HG03039 (cell line): Measurements from ENCODE around the gene SP6.

Experiments used
- ATAC-seq: cut with Tn5 transposase; IDR thresholded peaks from one replicate; pipeline ENCODE4 v1.9.1; 2021; ENCODE audit warnings: mild to moderate bottlenecking, moderate library complexity; ENCODE audit not compliant: unreplicated experiment

Gene SP6

DNA sequence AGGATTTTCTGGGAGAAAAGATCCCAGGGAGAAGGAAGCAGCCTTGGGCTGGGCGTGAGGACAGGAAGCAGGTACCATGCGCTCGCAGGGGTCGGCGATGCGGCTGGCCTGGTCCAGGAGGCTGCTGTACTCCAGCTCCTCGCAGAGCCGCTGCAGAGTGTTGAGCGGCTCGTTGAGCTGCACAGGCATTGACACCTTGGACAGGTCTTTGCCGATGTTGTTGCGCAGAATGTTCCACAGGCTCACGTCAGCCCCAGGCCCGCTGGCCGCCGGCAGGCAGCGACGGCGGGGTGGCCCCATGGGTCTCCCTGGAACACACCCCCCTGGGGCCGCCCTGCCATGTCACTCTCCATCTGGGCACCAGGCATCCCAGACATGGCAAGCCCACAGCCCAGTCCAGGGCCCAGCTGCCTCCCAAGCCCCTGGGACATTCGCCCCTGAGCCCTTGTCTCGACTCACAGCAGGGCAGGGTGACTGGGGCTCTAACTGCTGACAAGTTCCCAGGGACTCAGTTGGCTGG lies 37.4 kb downstream of the SP6 start:
- no peak for ATAC-seq

DNA sequence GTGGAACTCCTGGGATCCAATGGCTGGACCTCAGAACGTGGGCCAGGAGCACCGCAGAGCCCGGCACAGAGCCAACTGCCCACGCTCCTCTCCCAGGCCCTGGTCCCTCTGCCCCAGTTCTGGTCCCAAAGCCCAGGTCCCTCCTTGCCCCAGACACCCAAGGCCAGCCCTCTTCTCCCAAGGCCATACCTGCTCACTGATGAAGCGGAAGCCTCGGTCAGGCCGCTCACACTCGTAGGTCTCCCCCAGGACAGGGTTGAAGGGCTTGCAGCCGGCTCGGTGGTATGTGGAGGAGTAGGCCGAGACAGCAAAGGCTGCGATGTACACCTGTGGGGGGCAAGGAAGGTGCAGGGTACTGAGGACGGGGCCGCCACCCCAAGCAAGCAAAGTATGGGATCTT lies 37.9 kb downstream of the SP6 start:
- ATAC-seq, result no peak

DNA sequence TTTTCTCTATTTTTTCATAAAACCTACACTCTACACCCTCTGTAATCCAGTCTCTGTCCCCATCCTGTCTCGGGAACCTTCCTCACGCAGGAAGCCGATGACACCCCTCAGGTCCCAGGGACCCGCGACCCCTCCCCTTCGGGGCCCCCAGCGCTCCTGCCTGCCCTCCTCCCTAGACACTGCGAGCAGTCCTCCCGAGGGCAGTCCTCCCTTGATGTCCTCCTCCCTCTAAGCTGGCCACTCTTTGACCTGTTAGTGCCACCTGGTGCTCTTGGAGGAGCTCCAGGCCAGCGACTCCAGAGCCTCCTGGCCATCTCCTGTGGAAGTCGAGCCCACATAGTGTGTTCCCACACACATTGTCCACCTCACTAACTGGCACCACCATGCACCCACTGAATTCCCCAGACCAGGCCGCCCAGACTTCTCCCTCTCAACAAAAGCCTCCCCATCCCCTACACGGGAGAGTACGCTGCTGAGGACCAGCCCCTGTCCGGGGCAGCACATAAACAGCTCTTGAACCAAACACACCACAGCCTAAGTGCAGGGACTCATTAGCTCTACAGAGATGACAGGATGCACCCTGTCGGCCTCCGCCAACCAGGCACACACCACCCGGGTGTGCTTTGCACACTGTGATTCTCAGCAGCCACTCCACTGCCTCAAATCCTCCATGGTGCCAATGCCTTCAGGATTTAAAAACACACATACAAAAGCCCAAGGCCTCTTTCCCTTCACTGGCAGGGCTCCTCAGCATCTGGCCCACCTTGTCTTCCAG lies 38.6 kb downstream of the SP6 start:
- no peak for ATAC-seq

DNA sequence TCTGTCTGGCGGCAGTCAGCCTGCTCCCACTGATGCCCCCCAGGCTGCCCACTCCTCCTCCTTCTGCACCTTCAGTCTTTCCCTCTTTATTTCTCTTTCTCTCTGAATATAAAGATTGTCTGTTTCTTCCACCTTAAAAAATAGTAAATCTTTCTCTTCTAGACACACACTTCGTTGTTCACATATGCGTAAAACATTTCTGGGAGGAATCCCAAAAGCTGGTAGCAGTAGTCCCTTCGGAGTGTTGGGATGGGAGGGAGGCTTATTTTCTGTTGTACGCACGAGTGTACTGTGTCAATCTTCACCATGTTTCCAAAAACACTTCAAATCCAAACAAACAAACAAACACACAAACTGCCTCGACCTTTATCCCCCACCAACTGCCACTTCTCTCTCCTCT lies 39.3 kb downstream of the SP6 start:
- no peak for ATAC-seq

DNA sequence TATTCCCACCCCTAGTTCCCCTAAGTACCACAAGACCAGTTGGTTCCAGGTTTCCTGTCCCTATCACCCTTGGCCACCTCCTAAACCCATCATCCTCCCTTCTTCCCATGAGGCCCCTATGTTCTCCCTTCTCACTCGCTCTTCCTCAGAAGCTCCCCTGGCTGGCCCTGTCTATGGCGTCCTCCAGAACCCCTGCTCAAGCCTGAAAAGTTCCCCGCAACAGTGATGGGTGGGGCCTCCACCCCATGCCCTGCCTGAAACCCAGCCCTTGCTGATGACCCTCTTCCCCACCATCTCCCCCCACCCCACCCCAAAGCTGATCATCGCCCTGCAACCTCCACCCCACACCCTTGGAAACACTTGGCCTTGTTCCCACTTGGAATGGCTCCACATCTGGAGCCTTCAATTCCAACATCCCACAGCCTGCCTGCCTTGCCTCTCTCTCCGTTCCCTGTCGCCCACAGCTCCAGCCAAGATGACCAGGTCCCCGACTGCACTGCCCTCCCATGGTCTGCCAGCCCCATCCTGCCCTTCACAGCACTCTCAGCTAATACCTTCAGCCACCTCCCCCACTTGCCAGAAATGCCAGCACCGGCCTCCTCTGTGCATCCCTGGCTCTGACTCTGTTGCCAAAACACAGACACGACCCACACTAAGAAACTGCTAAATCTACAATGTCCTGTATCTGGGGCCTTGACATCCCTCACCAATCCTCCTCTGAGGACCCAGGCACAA lies 39.9 kb downstream of the SP6 start:
- ATAC-seq, result no peak

DNA sequence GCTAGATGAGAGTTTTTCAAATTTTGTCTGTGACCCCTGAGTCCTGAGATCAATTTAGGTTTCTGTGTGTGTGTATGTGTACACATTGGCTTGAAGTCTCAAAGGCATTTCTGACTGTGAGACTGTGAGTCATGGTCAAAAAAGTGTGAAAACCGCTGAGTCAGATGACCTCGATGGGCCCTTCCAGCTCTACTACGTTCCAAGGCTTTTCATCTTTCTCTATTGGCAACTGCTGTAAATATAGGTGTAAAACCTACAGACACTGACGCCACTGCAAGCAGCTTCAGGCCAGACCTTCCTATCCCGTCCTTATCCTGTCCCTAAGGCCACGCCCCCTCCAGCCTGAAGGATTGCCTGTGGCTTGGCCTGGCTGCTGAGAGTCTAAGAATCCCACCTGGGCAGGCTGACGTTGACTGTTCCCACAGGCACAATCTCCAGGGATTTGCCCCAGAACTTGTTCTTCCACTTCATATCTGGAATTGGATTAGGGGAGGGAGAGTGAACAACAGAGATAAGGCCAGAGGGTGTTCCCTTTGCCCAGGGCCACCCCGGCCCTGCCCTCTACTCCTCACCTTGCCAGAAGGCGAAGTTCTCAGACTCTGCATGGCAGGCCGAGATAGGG lies 40.7 kb downstream of the SP6 start:
- ATAC-seq, result no peak

DNA sequence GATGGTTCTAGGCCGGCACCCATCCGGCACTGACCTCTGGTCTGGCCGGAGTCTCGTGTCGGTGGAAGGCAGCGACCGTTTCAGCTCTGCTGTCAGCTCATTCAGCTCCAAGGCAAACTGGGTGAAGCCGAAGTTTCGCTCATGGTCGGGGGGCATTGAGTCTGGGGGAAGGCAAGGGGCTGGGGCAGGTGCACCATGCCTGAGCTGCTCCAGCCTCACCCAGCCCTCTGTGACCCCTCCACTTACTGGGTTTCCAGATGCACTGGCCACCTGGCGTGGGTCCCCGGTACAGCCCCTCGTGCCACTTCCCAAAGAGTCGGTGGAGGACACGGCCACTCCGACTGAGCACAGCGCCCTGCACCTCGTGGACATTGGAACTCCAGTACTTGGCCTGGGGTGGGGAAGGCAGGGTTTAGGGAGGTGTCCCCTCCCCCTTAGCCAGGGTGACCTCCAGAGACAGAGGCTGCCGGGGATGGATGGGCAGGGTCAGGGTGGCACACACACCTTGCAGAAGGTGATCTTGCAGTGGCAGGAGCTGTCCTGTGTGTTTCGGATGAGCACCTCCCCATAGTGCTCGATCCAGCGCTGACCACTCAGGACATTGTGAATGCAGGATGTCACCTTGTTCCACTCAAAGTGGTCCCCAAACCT lies 42.0 kb downstream of the SP6 start:
- ATAC-seq, result no peak

DNA sequence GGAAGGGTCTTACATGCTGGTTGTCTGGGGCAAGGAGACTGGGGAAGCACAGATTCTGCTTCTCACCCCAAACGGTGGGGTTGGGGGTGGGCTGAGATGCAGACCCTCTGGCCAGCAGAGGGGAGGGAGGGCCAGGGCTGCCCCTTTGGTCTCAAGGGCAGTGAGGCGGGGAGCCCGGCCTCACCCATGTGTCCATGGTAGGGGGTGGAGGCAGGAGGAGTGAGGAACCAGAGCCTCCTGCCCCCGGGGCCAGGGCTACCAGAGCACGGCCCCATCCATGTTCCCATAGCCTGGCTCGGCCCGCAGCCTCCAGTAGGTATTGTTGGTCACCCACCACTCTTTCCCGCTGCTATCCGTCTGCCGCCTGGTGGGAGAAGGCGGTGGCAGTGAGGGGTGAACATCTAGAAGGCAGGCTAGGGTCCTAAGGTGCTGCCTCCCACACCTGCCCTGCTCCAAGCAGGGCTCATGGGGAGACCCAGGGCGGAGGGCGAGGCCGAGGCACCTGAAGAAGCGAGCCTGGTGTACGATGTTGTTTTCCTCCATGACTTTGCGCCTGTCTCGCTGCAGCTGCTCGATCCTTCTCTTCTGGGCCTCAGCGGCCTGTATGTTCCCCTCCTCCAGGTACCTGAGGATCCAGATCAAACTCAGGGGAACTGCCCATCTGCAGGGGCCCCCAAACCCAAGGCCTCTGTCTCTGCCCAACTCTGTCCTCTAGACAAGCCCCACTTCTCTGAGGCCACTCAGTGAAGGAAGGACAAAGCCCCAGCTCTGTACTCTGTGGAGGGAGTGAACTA lies 42.7 kb downstream of the SP6 start:
- ATAC-seq, result no peak

DNA sequence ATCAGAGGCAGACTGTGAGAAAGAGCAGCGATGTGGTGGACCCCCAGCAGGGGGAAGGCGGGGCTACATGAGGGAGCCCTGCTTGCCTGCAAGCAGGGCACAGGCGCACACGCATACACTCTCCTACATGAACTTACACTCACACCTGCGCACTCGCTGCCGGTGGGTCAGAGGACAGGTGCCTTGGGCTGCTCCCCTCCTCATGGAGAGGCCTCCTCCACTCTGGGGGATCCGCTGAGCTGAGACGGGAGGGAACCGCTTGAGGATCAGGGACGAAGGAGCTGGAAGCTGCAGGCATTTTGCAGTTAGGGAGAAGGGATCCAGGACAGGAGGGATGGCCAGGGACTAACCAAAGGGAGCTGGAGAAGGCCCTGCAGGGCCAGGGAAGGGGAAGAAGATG lies 43.5 kb downstream of the SP6 start:
- ATAC-seq, result no peak

DNA sequence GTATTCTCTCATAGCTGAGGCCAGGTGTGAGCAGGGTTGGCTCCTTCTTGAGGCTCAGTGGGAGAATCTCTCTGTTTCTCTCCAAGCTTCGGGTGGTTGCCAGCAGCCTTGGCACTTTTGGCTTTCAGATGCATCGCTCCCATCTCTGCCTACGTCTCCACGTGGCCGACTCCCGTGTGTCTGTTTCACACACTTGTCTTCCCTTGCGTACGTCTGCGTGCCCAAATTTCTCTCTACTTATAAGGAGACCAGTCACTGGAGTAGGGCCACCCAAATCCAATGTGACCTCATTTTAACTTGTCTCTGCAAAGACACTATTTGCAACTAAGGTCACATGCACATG lies 44.1 kb downstream of the SP6 start:
- no peak for ATAC-seq

DNA sequence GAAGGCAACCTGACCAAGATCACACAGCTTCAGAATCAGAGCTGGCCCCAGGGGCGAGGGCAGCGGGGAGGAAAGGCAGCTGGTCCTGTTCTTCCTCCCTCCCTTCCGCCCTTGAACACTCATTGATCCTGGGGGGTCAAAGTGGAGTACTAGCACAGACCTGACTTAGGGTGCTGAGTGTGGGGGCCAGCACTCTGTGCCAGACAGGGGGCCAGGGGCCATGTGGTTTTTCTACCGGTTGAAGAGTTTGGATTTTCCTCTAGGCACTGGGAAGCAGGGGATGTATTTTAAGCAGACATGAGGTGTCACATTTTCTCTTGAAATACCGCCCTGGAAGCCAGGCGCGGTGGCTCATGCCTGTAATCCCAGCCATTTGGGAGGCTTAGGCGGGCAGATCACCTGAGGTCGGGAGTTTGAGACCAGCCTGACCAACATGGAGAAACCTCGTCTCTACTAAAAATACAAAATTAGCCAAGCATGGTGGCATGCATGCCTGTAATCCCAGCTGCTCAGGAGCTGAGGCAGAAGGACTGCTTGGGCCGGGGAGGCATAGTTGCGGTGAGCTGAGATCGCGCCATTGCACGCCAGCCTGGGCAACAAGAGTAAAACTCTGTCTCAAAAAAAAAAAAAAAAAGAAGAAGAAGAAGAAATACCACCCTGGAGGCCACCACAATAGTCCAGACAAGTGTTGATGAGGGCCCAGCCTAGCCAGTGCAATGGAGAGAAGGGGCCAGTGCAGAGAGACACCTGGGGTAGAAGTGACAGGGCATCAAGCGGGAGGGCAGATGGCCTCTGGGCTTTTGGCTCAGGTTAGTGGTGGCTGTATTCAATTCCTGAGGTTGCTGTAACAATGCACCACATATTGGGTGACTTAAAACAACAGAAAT lies 44.7 kb downstream of the SP6 start:
- ATAC-seq, result no peak

DNA sequence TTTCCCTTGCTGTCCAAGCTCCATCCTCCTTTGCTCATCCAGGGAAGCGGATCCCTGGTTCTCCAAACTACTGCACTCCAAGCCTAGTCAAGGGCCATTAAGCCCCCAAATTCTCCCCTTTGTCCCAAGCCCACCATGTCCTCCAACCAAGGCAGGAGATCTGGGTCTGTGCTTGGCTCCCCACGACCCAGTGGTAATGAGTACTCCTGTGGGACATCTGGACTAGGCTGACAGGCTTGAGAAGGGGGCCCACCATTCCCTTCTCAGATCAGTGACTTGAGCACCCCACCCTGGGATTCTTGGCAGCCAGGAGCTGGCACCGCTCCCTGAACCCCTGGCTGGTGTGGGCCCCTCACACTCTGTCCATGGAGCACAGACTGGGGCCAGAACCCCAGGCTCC lies 46.5 kb downstream of the SP6 start:
- ATAC-seq, result no peak

DNA sequence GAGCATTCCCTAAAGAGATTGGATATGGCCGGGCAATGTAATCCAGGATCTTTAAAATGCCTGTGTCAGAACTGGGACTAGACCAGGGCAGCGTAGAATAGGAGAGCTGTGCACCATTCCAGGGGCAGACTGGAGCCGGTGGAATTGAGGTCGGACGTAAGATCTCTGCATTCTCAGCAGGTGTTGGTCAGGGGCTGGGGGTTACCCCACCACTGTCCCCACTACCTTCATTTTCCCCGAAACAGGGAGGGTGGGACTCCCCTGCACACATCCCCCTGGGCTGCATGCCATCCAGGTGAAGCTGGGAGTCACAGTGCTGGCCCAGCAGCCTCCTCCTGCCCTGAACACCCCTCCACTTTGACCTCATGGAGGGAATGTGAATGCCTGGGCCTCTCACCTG lies 47.2 kb downstream of the SP6 start:
- no peak for ATAC-seq

DNA sequence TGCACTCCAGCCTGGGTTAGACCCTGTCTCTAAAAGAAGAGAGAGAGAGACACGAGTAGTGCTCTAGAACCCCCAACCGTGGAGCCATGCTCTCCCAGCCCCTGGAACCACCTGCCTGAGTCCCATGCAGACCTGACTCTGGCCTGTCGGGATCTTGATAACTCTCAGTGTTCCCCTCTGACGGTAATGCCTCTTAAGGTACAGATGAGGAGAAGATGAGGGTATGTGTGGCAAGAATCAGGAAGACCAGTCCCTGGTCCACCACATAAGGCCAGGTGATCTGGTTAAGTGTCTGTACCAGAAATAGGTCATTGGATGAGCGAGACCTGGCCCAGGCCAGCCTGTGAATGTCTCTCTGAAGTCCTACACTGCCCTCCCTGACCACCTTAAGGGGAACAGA lies 47.8 kb downstream of the SP6 start:
- no peak for ATAC-seq

DNA sequence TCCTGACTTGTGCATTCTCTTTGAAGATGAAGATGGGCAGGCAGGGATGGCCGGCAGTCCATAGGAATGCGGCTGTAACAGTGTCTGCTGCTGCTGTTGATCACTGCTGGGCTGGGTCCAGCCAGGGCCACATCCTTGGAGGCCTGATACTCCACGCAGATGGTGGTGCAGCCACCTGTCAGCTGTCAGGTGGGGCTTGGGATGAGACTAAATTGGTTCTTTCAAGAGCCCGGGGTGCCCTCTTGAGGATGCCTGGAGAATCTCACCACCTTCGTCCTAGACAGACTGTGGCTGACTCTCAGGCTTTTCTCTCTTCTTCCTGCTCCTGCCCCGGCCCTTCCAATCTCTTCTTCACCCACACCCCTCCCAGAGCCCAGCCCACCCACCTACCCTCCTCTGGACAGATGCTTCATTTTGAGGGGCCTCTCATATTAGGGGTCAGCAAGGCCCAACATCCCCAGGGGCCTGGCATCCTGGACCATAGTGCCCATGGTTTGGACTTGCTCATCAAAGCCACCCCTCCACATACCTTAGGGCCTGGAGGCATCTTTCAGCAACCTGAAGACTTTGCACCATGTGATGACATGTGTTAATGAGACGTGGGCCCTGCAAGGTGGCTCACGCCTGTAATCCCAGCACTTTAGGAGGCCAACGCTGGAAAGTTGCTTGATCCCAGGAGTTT lies 48.5 kb downstream of the SP6 start:
- ATAC-seq, result no peak

DNA sequence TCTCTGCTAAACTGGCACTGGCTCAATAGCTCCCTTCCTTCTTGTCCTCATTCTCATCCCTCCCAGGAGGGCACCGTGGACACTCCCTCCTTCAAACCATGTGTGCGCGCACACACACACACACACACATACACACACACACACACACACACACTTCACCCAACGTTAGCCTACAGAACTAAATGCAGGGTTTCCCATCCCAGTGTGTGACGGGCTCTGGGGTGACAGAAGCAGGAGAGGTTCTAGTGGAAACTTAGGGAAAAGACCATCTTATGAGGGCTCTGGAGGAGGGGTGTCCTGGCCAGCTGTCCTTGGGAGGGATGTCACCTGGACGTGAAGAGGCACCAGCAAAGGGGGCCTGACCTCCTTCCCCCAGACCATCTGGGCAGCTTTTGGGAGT lies 49.1 kb downstream of the SP6 start:
- no peak for ATAC-seq

DNA sequence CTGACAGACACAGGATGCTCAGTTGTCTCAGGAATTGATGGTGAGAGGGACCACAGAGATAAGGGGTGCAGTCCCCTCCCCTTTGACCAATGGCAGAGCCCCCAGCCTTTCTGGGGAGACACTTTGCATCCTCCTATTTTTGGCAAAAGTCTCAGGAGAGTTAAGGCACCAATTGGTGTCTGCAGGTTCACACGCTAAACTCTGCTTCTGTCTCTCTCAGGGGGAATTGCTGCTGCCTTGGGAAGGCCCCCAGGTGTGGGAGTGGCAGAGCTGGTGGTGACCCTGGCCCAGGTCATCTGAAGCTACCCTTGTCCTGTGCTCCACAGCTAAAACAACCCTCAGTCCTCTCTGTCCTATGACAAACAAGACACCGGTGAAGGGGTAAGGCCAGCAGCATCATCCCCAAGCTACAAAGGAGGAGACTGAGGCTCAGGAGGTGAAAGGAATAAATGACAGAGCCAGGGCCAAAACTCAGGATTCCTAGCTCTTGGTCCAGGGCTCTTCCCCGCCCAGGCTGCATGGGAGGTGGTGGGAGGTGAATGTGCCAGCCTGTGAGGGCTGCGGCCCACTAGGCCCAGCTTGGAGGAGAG lies 49.7 kb downstream of the SP6 start:
- no peak for ATAC-seq

DNA sequence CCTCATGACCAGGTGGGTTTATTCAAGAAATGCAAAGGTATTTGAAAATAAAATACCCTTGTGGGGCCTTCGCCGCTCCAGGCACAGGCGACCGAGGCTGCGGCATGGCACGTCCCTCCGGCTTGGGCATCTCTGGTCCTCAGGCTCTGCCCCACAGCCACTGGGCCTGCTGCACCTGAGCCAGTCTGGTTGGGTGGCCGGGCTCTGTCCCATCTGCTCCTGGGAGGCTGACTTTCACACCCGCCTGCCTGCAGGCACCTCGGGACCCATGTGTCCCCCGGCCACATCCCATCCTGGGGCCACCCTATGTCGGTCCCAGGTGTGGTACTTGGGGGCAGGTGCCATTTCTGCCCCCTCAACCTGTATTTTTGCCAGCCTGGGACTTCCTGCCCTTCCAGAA lies 50.3 kb downstream of the SP6 start:
- ATAC-seq, result no peak

DNA sequence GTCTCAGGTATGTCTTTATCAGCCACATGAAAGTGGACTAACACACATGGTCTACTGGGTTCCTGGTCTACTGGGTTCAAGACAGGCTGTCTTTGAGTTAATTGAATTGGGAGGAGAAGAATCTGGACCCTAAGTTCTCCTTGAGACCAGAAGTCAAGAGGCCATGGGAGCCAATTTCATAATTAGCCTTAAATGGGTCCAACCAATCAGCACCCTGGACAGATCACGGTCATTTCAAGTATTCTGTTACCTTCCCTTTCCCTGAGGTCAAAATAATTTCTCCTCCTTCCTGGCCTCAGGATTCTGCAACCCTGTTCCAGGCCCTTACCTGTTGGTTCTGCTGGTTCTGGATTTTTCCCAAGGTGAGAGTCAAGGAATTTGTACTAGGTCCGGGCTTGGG lies 53.2 kb downstream of the SP6 start:
- ATAC-seq, result no peak
